ENCODE measurements around the gene LMNB1.
A peak's percentile ranks its signal among the peaks of the same experiment; 100 is the strongest.
"Not testable (repeated sequence)": the region's sequence is repeated elsewhere in the genome, so short reads cannot be mapped to it uniquely, and the experiment has no call there.

LMNB1 gene, protein sequence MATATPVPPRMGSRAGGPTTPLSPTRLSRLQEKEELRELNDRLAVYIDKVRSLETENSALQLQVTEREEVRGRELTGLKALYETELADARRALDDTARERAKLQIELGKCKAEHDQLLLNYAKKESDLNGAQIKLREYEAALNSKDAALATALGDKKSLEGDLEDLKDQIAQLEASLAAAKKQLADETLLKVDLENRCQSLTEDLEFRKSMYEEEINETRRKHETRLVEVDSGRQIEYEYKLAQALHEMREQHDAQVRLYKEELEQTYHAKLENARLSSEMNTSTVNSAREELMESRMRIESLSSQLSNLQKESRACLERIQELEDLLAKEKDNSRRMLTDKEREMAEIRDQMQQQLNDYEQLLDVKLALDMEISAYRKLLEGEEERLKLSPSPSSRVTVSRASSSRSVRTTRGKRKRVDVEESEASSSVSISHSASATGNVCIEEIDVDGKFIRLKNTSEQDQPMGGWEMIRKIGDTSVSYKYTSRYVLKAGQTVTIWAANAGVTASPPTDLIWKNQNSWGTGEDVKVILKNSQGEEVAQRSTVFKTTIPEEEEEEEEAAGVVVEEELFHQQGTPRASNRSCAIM

GRCh38 chr5:126776499-126777256 is at the start of gene LMNB1:
TSS of gene LMNB1 (plus strand) at chr5:126777136. CDS start at chr5:126777509, 373 bp downstream.
- peak; percentile 91 for FAIRE-seq

DNA sequence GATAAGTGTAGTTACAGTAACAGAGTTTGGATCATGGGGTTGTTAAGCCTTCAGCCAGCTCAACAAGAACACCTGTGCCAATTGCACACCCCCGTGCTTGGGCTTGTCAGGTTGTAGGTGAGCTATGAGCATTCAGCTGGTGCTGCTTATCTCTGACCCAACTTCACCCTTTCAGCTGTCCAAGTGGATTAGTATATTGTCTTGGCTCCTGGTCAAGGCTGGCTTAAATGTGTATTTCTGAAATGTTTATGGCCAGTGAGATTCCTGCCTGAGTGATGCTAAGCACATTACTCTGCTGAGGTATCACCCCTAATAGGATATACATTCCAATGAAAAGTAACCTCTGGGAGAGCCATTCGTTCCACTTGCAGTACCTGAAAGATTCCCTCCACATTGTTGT is 44.2 kb upstream of the LMNB1 start:
- no peak for FAIRE-seq

DNA sequence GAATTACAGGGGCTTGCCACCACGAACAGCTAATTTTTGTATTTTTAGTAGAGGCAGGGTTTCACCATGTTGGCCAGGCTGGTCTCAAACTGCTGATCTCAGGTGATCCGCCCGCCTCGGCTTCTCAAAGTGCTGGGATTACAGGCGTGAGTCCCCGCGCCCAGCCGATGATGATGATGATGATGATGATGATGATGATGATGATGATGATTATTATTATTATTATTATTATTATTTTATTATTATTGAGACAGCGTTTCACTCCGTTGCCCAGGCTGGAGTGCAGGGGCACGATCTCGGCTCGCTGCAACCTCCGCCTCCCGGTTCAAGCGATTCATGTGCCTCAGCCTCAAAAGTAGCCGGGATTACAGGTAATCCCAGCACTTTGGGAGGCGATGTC is 42.4 kb upstream of the LMNB1 start:
- FAIRE-seq: not testable (repeated sequence)

DNA sequence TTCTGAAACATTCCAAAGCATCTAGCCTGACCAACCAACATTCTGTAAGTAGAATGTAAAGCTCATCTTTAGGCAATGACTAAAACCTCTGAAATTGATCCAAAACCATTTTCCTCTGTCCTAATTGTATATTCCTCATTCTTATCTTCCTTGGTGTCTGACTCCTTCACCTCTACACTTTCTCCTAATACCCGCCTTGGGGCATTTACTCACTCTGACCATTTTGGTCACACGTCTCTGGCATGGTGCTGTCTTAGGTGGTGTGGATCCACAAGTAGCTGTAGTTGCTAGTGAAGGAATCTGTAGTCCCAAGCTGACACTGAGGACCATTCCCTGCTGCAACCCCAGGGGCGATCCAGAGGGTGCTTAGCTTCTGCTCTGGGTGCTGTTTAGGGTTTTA is 40.8 kb upstream of the LMNB1 start:
- FAIRE-seq: no peak

- FAIRE-seq: no peak
Measured at GRCh38 chr5:126741361-126741760, 35.6 kb upstream of the LMNB1 start.

- no peak for FAIRE-seq
Measured at GRCh38 chr5:126742425-126742824, 34.5 kb upstream of the LMNB1 start.

GRCh38 chr5:126744836-126745235 is 32.1 kb upstream of the LMNB1 start:
- no peak for FAIRE-seq

DNA sequence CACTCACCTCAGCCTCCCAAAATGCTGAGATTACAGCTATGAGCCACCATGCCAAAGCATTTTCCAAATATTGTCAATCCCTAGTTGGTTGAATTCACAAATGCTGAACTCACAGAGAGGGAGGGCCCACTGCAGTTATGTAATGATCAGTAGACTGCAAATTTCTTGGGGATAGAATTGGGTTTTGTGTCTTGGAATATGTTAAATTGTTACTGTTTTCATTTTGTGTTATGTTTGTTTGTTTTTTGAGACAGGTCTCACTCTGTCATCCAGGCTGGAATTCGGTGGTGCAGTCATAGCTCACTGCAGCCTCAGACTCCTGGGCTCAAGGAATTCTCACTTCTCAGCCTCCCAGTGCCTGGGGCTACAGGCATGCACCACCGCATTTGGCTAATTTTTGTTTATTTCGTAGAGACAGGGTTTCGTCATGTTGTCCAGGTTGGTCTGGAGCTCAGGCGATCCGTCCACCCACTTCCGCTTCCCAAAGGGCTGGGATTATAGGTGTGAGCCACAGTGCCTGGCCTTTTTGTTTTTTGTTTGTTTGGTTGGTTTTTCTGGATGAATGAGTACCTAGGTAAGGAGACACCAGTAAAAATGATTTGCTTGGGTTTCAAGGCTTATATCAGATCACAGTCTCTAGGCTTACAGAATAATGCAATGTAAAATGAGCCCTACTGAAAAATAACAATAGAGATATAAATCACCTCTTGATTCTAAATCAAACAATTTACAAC is 31.5 kb upstream of the LMNB1 start:
- no peak for FAIRE-seq

DNA sequence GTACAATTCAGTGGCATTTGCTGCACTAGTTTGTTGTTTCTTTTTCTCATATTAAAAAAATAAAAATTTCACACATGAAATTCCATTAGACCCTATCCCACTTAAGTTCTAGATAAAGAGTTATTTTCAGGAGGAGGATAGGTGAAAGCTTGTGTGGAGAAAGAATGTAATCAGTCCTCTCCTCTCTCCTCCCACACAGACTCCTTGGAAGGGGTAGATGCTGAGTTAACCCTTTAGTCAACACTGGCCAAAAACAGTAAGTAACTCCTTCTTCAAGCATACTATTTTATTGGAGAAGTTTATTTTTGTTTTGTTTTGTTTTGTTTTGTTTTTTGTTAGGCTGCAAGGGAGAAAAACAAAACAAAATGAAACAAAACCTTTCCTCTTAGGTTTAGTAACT is 30.6 kb upstream of the LMNB1 start:
- FAIRE-seq: no peak

DNA sequence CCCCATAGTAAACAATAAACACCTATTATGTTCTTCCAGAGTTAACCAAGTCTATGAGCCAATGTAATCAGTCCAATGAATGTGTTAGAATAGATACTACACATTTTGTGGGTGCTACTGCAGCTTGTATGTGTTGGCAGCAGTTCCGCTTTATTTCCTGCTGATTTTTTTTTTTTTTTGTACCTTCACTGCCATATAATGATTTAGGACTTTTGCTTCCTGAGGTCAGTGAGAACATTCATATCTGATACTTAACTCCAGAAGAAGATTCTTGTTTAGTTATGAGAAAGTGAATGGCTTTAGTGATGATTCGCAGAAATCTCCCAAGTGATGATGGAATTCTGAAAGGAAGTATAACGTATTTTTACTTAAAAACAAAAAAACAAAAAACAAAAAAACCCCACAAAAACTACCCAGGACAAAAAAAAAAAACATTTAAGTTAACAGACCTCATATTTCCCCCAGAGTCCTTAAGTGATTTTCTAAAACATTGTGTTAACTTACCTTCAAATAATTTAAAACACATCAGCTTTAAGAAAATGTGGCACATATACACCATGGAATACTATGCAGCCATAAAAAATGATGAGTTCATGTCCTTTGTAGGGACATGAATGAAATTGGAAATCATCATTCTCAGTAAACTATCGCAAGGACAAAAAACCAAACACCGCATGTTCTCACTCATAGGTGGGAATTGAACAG is 24.7 kb upstream of the LMNB1 start:
- no peak for FAIRE-seq

GRCh38 chr5:126753227-126753626 is 23.7 kb upstream of the LMNB1 start:
- no peak for FAIRE-seq

- no peak for FAIRE-seq
Measured at GRCh38 chr5:126754609-126755008, 22.3 kb upstream of the LMNB1 start.

GRCh38 chr5:126755593-126755992 is 21.3 kb upstream of the LMNB1 start:
- no peak for FAIRE-seq

DNA sequence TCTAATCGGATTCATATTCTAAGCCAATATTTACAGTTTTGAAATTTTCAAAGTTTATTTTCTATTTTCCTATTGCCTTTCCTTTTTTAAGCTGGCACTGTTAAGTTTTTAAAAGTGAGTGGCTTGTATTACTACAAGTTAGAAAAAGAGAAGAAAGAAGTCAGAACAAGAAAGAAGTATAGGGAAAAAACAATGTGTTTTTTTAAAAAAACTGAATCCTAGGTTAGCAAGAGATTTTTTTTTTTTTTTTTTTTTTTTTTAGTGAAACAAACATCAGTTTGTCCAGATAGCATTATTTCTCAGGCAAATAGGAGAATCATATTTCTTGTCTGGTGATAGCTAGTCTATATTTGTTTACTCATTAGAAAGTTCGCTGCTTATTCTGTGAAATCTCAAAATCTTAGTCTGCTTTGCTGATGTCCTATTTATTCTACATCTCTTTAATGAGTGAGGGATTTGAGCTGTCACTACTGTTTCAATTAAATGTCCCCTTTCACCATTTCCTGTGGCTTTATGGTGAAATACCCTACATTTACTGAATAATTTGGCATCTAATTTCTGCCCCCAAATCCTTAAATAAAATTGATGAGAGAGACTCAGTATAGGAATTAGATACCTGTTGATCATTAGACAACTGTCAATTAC is 19.1 kb upstream of the LMNB1 start:
- peak; percentile 50 for FAIRE-seq

- no peak for FAIRE-seq
Measured at GRCh38 chr5:126763371-126763770, 13.6 kb upstream of the LMNB1 start.

DNA sequence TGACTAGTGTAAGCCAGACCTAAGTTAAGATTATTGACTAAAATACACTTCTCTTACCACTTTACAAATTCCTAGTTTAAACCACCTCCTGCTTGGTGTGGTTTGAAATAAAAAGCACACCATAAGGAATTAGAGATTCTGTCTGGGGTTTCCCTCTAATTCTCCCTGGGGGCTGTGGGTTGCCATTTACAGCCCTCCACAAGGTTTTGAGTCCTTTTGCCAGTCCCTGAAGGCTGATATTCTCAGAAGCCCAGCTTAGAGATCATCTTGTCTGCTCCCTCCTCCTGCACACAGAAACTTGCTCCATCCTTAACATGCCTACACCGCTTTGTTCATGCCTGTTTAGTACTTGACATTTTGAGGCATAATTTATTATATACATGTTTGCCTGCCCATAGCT is 7.2 kb upstream of the LMNB1 start:
- FAIRE-seq: no peak

DNA sequence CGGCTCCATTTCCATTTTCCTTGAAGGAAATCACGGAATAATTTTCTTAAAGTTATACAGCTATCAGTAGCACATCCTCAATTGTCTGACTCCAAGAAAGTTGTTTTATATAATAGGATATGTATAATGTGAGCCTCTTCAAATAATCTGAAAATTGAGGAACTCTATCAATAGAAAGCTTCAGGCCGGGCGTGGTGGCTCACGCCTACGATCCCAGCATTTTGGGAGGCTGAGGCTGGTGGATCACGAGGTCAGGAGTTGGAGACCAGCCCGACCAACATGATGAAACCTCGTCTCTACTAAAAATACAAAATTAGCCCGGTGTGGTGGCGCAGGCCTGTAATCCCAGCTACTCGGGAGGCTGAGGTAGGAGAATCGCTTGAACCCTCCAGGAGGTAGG is 3.4 kb upstream of the LMNB1 start:
- not testable (repeated sequence) for FAIRE-seq

DNA sequence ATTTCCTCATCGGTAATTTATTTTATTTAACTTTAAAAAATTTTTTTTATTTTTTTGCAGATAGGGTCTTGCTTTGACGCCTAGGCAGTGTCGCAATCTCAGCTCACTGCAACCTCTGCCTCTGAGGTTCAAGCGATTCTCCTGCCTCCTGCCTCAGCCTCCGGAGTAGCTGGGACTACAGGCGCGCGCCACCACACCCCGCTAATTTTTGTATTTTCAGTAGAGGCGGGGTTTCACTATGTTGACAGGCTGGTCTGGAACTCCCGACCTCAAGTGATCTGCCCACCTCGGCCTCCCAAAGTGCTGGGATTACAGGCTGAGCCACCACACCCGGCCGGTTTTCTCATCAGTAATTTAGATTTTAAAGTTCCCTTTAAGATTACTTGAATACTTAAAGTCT is 2.3 kb upstream of the LMNB1 start:
- not testable (repeated sequence) for FAIRE-seq

DNA sequence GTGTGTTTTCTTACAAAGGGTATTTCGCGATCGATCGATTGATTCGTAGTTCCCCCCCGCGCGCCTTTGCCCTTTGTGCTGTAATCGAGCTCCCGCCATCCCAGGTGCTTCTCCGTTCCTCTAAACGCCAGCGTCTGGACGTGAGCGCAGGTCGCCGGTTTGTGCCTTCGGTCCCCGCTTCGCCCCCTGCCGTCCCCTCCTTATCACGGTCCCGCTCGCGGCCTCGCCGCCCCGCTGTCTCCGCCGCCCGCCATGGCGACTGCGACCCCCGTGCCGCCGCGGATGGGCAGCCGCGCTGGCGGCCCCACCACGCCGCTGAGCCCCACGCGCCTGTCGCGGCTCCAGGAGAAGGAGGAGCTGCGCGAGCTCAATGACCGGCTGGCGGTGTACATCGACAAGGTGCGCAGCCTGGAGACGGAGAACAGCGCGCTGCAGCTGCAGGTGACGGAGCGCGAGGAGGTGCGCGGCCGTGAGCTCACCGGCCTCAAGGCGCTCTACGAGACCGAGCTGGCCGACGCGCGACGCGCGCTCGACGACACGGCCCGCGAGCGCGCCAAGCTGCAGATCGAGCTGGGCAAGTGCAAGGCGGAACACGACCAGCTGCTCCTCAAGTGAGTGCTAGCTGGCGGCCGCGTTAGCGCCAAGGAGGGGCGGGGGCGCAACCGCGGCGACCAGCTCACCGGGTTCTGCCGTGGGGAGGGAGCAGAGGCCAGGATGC is 480 bp downstream of the LMNB1 start:
- FAIRE-seq: no peak

- peak; percentile 92 for FAIRE-seq
Measured at GRCh38 chr5:126777975-126778674, 1.2 kb downstream of the LMNB1 start.
